Thoracic aorta (tissue), 2 donors: ENCODE results near the gene POLR3F. TPM values are rescaled to one million over a fixed set of nuclear protein-coding genes. Genes with fewer than 3 reads are reported as not detected.
"Not testable (repeated sequence)": the region's sequence is repeated elsewhere in the genome, so short reads cannot be mapped to it uniquely, and the experiment has no call there.

Experiments
- ATAC-seq: fragments of 150-250 bp; one replicate; pipeline ENCODE4 v1.8.0; 2017; ENCODE audit warnings: low read depth; ENCODE audit not compliant: insufficient number of reproducible peaks, low FRiP score
- DNase-seq: peaks from one replicate; pipeline ENCODE4 v3.0.0-alpha.2; 2020; ENCODE audit warnings: low spot score
- H3K27ac ChIP-seq, 2 donors: fragments of 200-600 bp; sonication (generic); 1 replicate in 1 of 2; 2 replicates in 1 of 2; pipeline ENCODE4 v1.5.1; 2016; ENCODE audit warnings: mild to moderate bottlenecking in 2 of 2, moderate library complexity in 2 of 2
- H3K27me3 ChIP-seq: fragments of 200-600 bp; sonication (generic); replicated peaks from 2 replicates; pipeline ENCODE4 v1.6.0; 2016; ENCODE audit warnings: mild to moderate bottlenecking; ENCODE audit not compliant: insufficient read depth
- H3K36me3 ChIP-seq: fragments of 200-600 bp; sonication (generic); one replicate; pipeline ENCODE4 v1.5.1; 2016
- H3K4me1 ChIP-seq, 2 donors: fragments of 200-600 bp; sonication (generic); 1 replicate in 1 of 2; 2 replicates in 1 of 2; pipeline versions ENCODE4 v1.5.1 to v1.6.0; 2016; ENCODE audit warnings: low read depth in 2 of 2, mild to moderate bottlenecking in 1 of 2; ENCODE audit not compliant: control insufficient read depth in 1 of 2
- H3K4me3 ChIP-seq: fragments of 200-600 bp; sonication (generic); 2 replicates; pipeline ENCODE4 v1.5.1; 2016; ENCODE audit warnings: mild to moderate bottlenecking
- H3K9me3 ChIP-seq: fragments of 200-600 bp; sonication (generic); 2 replicates; pipeline ENCODE4 v1.5.1; 2016
- total RNA-seq, 2 donors: library from RNA; depleted of rRNA; stranded (reverse); fragments of >200 nt; gene quantifications; one replicate each; pipeline versions ENCODE4 v1.1.0 to v1.2.3, GENCODE V29; 2016
- TF ChIP-seq, protein P1 (sequence below): fragments of 200-600 bp; sonication (generic); IDR thresholded peaks from one replicate; pipeline ENCODE4 v1.5.1; 2019; ENCODE audit warnings: antibody characterized with exemption

Gene POLR3F
- total RNA-seq, 2 donors from 2014 or later, result 9.1 to 17.1 TPM

DNA sequence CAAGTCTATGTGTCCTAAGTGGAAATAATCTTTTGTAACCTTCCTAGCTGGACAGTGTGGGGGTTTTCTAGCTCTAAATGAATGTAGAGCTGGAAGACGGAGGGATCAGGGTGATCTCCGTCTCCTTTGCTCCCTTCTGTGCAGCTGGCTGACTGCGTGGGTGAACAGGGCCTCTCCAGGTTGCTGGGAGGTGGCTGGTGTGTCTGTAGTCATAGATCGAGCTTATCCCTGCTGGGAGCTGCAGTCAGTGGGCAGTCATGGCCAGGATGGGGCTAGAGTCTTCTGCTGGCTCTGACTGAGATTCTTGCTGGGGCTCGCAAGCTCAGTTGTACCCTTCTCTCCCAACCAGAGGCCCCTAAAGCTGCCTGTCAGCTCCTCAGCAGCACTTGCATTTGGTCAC lies 46.9 kb downstream of the POLR3F start:
- ATAC-seq (no peak), DNase-seq (no peak)
- Histone ChIP-seq H3K27me3 (no peaks in the 10 kb centered on the region), H3K4me1 (no peaks in the 10 kb centered on the region), H3K36me3 (peaks cover 22% of the 10 kb centered on the region), H3K4me3 (no peak overlapping the region), H3K9me3 (no peaks in the 10 kb centered on the region), H3K27ac (no peak overlapping the region)
- TF ChIP-seq, protein P1, sequence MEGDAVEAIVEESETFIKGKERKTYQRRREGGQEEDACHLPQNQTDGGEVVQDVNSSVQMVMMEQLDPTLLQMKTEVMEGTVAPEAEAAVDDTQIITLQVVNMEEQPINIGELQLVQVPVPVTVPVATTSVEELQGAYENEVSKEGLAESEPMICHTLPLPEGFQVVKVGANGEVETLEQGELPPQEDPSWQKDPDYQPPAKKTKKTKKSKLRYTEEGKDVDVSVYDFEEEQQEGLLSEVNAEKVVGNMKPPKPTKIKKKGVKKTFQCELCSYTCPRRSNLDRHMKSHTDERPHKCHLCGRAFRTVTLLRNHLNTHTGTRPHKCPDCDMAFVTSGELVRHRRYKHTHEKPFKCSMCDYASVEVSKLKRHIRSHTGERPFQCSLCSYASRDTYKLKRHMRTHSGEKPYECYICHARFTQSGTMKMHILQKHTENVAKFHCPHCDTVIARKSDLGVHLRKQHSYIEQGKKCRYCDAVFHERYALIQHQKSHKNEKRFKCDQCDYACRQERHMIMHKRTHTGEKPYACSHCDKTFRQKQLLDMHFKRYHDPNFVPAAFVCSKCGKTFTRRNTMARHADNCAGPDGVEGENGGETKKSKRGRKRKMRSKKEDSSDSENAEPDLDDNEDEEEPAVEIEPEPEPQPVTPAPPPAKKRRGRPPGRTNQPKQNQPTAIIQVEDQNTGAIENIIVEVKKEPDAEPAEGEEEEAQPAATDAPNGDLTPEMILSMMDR, result no peak

DNA sequence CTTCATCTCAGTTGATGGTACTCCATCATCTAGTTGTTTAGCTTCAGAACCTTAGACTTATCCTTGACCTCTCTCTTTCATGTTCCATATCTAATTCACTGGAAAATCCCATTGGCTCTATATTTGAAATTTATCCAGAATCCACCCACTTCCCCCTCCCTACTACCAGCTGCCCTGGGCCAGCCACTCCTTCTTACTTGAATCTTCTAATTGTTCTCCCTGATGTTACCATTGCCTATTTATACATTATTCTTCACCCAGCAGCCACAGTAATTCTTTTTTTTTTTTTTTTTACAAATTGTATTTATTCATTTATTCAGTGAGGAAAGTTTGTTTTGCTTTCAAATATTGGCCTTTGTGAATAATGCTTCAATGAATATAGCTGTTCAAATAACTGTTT lies 48.8 kb downstream of the POLR3F start:
- Histone ChIP-seq H3K36me3 (peaks cover 22% of the 10 kb centered on the region), H3K4me1 (no peaks in the 10 kb centered on the region), H3K9me3 (no peaks in the 10 kb centered on the region), H3K27me3 (no peaks in the 10 kb centered on the region), H3K27ac (no peak overlapping the region), H3K4me3 (no peak overlapping the region)
- DNase-seq, result no peak
- ATAC-seq, result no peak
- TF ChIP-seq, protein P1, result no peak

DNA sequence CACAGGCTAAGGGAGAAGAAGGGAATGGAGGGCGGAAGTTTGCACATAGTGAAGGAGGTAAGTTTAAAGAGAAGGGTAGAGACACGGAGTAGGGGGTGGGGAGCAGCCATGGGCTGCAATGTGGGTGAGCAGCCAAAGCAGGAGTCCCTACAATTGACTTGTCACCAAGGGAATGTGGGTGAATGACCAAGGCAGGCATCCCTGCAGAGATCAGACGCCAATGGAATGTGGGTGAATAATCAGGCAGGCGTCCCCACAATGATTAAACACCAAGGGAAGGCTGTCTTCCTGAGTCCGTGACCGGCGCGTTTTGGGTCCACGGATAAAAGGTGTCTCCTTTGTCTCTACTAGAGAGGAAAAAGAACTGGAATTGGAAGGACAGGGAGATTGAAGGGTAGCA lies 54.9 kb downstream of the POLR3F start:
- H3K4me3 ChIP-seq, H3K9me3 ChIP-seq, H3K27ac ChIP-seq, ATAC-seq, DNase-seq, H3K27me3 ChIP-seq, H3K4me1 ChIP-seq: not testable (repeated sequence)
- peaks cover 28% of the 10 kb centered on the region for H3K36me3 ChIP-seq

DNA sequence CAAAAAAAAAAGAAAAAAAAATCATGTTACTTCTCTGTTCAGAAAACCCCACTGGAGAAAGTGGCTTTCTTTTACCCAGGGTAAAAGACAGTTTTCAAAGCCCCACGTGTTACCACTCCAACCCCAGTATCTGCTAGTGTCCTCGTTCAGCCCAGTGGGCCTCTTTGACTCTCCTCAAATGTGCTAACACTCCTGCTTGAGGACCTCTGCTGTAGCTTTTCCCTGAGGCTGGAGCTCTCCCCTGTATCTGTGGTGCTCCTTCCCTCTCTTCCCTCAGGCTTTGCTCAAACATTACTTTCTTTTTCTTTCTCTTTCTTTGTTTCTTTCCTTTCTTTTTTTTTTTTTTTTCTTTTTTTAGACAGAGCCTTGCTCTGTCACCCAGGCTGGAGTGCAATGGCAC lies 55.9 kb downstream of the POLR3F start:
- Histone ChIP-seq H3K4me3 (no peak overlapping the region), H3K9me3 (no peaks in the 10 kb centered on the region), H3K4me1 (no peaks in the 10 kb centered on the region), H3K36me3 (peaks cover 36% of the 10 kb centered on the region), H3K27ac (no peak overlapping the region), H3K27me3 (no peaks in the 10 kb centered on the region)
- TF ChIP-seq, protein P1, result no peak
- no peak for DNase-seq
- ATAC-seq, result no peak

DNA sequence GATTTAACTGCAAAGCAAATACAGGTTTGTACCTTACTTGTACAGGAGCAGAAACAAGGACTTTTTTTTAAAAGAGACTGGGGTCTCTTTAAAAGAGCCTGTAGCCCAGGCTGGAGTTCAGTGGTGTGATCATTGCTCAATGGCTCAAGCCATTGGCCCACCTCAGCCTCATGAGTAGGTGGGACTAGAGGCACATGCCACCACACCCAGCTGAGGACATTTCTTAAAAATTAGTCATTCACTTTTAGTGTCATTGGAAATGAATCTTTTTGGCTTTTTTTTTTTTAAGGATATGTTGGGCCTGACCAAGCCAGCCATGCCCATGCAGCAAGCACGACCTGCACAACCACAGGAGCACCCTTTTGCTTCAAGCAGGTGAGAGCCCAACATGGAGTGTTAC lies 57.5 kb downstream of the POLR3F start:
- H3K4me1 ChIP-seq, result no peaks in the 10 kb centered on the region

DNA sequence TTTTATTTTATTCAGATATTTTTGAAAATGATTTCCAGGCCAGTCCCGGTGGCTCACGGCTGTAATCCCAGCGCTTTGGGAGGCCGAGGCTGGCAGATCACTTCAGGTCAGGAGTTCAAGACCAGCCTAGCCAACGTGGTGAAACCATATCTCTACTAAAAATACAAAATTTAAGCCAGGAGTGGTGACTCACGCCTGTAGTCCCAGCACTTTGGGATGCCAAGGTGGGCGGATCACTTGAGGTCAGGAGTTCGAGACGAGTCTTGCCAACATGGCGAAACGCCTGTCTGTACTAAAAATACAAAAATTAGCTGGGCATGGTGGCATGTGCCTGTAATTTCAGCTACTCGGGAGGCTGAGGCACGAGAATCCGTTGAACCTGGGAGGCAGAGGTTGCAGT lies 59.6 kb downstream of the POLR3F start:
- not testable (repeated sequence) for H3K27me3 ChIP-seq, ATAC-seq, H3K4me3 ChIP-seq, DNase-seq, H3K4me1 ChIP-seq, H3K27ac ChIP-seq, H3K9me3 ChIP-seq
- H3K36me3 ChIP-seq, result peaks cover 56% of the 10 kb centered on the region

More for the DNA sequence above, 57.5 kb downstream of the POLR3F start:
- ATAC-seq (no peak), DNase-seq (no peak)
- H3K9me3 ChIP-seq, result no peaks in the 10 kb centered on the region
- H3K27me3 ChIP-seq, result no peaks in the 10 kb centered on the region
- TF ChIP-seq, protein P1, result no peak
- H3K36me3 ChIP-seq, result peaks cover 48% of the 10 kb centered on the region
- H3K27ac ChIP-seq, result no peak overlapping the region
- no peak overlapping the region for H3K4me3 ChIP-seq
